DOHH2 (cell line): Measurements from ENCODE around the gene CTIF.

Experiments
- EZH2phosphoT487 ChIP-seq: fragments of 200-600 bp; sonication (generic); IDR thresholded peaks from 2 replicates; pipeline ENCODE4 v1.6.1; 2017; ENCODE audit warnings: borderline replicate concordance, mild to moderate bottlenecking, antibody characterized with exemption, low read length, moderate library complexity, mixed read lengths
- TF ChIP-seq, protein P1 (sequence below): fragments of 200-600 bp; sonication (generic); IDR thresholded peaks from one replicate; pipeline ENCODE4 v1.5.1; 2014; ENCODE audit warnings: antibody characterized with exemption, mild to moderate bottlenecking, low read depth, low read length; ENCODE audit not compliant: poor library complexity, severe bottlenecking

DNA sequence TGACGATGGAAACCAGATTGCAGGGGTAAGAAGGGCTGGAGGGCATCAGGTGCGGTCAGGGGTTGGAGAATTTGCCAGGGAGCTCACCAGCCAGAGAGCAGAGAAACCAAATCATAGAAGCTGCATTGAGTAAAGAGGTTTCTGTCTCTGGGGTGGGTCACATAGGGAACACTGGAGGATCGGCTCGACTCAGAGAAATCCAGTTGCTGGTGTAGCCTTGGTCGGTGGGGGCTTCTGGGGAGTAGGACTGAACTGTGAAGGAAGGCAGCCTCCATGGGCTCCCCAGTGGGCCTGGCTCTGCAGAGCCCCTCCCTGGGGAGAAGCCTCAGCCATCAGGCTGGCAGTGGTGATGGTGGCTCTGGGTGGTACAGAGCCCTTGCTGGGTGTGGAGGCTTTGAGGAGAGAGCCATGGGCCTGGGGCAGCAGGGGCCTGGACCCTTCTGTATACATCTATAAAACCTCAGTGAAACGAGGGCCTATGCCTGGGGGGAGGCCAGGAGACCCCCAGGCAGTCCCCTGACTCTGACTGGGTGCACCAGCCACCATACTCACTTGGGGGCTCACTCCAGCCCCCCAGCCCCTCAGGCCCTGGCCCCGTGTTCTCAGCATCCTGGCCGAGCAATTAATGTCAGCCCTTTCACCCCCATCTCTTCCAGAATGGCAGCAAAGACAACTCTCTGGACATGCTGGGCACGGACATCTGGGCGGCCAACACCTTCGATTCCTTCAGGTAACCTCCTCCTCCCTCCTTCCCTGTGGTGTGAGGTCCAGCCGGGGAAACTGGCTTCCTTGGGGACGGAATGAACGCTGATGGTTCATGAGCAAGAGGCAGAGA is 124.5 kb downstream of the CTIF start:
- TF ChIP-seq, protein P1, sequence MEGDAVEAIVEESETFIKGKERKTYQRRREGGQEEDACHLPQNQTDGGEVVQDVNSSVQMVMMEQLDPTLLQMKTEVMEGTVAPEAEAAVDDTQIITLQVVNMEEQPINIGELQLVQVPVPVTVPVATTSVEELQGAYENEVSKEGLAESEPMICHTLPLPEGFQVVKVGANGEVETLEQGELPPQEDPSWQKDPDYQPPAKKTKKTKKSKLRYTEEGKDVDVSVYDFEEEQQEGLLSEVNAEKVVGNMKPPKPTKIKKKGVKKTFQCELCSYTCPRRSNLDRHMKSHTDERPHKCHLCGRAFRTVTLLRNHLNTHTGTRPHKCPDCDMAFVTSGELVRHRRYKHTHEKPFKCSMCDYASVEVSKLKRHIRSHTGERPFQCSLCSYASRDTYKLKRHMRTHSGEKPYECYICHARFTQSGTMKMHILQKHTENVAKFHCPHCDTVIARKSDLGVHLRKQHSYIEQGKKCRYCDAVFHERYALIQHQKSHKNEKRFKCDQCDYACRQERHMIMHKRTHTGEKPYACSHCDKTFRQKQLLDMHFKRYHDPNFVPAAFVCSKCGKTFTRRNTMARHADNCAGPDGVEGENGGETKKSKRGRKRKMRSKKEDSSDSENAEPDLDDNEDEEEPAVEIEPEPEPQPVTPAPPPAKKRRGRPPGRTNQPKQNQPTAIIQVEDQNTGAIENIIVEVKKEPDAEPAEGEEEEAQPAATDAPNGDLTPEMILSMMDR: no peak
- TF ChIP-seq EZH2phosphoT487: no peak
